CD4-positive, alpha-beta T cell treated with Interleukin-6 for 4 hours (primary cell): Measurements from ENCODE around the gene FHAD1.

Experiments
- DNase-seq: peaks from one replicate; pipeline ENCODE4 v3.0.0-alpha.2; 2020; ENCODE audit warnings: mixed read lengths

The FHAD1 gene

GRCh38 chr1:15444468-15445389, 197.7 kb downstream of the FHAD1 start:
- no peak for DNase-seq

- DNase-seq, result no peak
Measured at GRCh38 chr1:15445390-15446122, 198.5 kb downstream of the FHAD1 start.

GRCh38 chr1:15446212-15446611, 199.2 kb downstream of the FHAD1 start:
- no peak for DNase-seq
